ENCODE results near the gene FBXW10.
"Not testable (repeated sequence)": the region's sequence is repeated elsewhere in the genome, so short reads cannot be mapped to it uniquely, and the experiment has no call there.

DNA sequence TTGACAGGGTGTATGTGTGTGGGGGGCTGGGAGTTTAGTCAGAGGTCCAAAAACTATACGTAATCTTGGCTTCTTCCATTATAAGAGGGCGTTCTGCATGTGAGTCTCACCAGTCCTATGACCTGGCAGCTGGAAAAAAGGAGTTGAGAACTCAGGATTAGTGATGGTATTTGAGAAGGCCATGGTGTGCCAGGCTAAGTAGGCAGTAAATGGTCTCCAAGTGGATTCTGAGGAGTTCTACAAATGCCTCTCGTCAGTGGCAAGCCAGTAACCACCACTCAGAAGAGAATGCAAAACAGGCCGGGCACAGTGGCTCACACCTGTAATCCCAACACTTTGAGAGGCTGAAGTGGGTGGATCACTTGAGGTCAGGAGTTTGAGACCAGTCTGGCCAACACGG, 21.2 kb upstream of the FBXW10 start:
- TF ChIP-seq, protein P1, sequence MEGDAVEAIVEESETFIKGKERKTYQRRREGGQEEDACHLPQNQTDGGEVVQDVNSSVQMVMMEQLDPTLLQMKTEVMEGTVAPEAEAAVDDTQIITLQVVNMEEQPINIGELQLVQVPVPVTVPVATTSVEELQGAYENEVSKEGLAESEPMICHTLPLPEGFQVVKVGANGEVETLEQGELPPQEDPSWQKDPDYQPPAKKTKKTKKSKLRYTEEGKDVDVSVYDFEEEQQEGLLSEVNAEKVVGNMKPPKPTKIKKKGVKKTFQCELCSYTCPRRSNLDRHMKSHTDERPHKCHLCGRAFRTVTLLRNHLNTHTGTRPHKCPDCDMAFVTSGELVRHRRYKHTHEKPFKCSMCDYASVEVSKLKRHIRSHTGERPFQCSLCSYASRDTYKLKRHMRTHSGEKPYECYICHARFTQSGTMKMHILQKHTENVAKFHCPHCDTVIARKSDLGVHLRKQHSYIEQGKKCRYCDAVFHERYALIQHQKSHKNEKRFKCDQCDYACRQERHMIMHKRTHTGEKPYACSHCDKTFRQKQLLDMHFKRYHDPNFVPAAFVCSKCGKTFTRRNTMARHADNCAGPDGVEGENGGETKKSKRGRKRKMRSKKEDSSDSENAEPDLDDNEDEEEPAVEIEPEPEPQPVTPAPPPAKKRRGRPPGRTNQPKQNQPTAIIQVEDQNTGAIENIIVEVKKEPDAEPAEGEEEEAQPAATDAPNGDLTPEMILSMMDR (conservative IDR thresholded peaks at IDR 0.05; ENCODE audit: low read depth, low read length): not testable (repeated sequence)
- not testable (repeated sequence) for TF ChIP-seq CEBPB (IDR thresholded peaks at IDR 0.05; ENCODE audit: low read depth, low read length); MXI1 (IDR thresholded peaks at IDR 0.05; ENCODE audit: borderline replicate concordance, low read depth, low read length); RCOR1 (IDR thresholded peaks at IDR 0.05; ENCODE audit: insufficient replicate concordance, low read length); MAFK (IDR thresholded peaks at IDR 0.05; ENCODE audit: low read depth, low read length); POLR2A (IDR thresholded peaks at IDR 0.05; ENCODE audit: low read depth, low read length); CHD1 (IDR thresholded peaks at IDR 0.05; ENCODE audit: low read depth, low read length); RAD21 (IDR thresholded peaks at IDR 0.05; ENCODE audit: low read length); SMC3 (IDR thresholded peaks at IDR 0.05; ENCODE audit: low read depth, low read length)
- TF ChIP-seq, protein P2, sequence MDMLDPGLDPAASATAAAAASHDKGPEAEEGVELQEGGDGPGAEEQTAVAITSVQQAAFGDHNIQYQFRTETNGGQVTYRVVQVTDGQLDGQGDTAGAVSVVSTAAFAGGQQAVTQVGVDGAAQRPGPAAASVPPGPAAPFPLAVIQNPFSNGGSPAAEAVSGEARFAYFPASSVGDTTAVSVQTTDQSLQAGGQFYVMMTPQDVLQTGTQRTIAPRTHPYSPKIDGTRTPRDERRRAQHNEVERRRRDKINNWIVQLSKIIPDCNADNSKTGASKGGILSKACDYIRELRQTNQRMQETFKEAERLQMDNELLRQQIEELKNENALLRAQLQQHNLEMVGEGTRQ (IDR thresholded peaks at IDR 0.05; ENCODE audit: low read depth, low read length): not testable (repeated sequence)

Data from IMR-90 (cell line).